AG09309 (cell line): Measurements from ENCODE around the gene MTA2.
A peak's percentile ranks its signal among the peaks of the same experiment; 100 is the strongest.

Experiments used
- DNase-seq: peaks from one replicate; pipeline ENCODE4 v3.0.0-alpha.2; 2010; ENCODE audit warnings: low read depth
- H3K4me3 ChIP-seq: 2 replicates; pipeline ENCODE4 v1.5.1; 2011; ENCODE audit warnings: mild to moderate bottlenecking, low read depth, low read length, moderate library complexity; ENCODE audit not compliant: control insufficient read depth
- CTCF ChIP-seq: IDR thresholded peaks from 2 replicates; pipeline ENCODE4 v1.5.1; 2011; ENCODE audit warnings: mild to moderate bottlenecking, low read depth, low read length, inconsistent platforms; ENCODE audit not compliant: insufficient read depth, control insufficient read depth; ENCODE audit errors: missing control alignments

Gene MTA2

GRCh38 chr11:62646825-62647608, 45.4 kb upstream of the MTA2 start:
- H3K4me3 ChIP-seq = no peak overlapping the region; the same call in none of the 2 replicates
- no peak for TF ChIP-seq CTCF
- no peak for DNase-seq

GRCh38 chr11:62645946-62646824, 44.5 kb upstream of the MTA2 start, which contains the start of gene GANAB:
TSS of gene GANAB (minus strand) at chr11:62646613. CDS start at chr11:62646599, 14 bp downstream.
- peak within 1 kb of the TSS; percentile 90 for H3K4me3 ChIP-seq
- no peak for TF ChIP-seq CTCF
- peak; percentile 84 for DNase-seq

- no peak for TF ChIP-seq CTCF
- no peak for DNase-seq
- peak overlapping the region; percentile 90 for H3K4me3 ChIP-seq
Measured at GRCh38 chr11:62645671-62645945, 43.9 kb upstream of the MTA2 start.

GRCh38 chr11:62644220-62644619, 42.6 kb upstream of the MTA2 start:
- no peak for TF ChIP-seq CTCF
- no peak for DNase-seq
- no peak overlapping the region for H3K4me3 ChIP-seq

- no peak overlapping the region for H3K4me3 ChIP-seq
- TF ChIP-seq CTCF = no peak
- no peak for DNase-seq
Measured at GRCh38 chr11:62632492-62632891, 30.8 kb upstream of the MTA2 start.

- TF ChIP-seq CTCF = no peak
- H3K4me3 ChIP-seq = no peak overlapping the region
- DNase-seq = no peak
Measured at GRCh38 chr11:62627713-62628112, 26.0 kb upstream of the MTA2 start.
